ENCODE results near the gene ARPC1A.
"Not testable (repeated sequence)": the region's sequence is repeated elsewhere in the genome, so short reads cannot be mapped to it uniquely, and the experiment has no call there.

GRCh38 chr7:99290148-99290547, 35.5 kb upstream of the ARPC1A start:
- TF ChIP-seq, protein P1, sequence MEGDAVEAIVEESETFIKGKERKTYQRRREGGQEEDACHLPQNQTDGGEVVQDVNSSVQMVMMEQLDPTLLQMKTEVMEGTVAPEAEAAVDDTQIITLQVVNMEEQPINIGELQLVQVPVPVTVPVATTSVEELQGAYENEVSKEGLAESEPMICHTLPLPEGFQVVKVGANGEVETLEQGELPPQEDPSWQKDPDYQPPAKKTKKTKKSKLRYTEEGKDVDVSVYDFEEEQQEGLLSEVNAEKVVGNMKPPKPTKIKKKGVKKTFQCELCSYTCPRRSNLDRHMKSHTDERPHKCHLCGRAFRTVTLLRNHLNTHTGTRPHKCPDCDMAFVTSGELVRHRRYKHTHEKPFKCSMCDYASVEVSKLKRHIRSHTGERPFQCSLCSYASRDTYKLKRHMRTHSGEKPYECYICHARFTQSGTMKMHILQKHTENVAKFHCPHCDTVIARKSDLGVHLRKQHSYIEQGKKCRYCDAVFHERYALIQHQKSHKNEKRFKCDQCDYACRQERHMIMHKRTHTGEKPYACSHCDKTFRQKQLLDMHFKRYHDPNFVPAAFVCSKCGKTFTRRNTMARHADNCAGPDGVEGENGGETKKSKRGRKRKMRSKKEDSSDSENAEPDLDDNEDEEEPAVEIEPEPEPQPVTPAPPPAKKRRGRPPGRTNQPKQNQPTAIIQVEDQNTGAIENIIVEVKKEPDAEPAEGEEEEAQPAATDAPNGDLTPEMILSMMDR (IDR thresholded peaks at IDR 0.05) = not testable (repeated sequence)
- TF ChIP-seq POLR2A (IDR thresholded peaks at IDR 0.05) = not testable (repeated sequence)

All from right lobe of liver (tissue), 4 donors.